Right cardiac atrium (tissue), 5 donors: Measurements from ENCODE around the gene SIRT5. TPM values are rescaled to one million over a fixed set of nuclear protein-coding genes. Genes with fewer than 3 reads are reported as not detected.

Experiments
- ATAC-seq, 2 donors: fragments of 200-7000 bp; cut with Tn5 transposase; one replicate each; pipeline versions ENCODE4 v1.8.0 to v1.9.1; 2020; ENCODE audit warnings: moderate library complexity in 2 of 2, mild to moderate bottlenecking in 1 of 2
- DNase-seq, 3 donors: peaks; one replicate each; pipeline ENCODE4 v3.0.0-alpha.2; 2020
- H3K27ac ChIP-seq: one replicate; pipeline ENCODE4 v1.5.1; 2013; ENCODE audit warnings: mild to moderate bottlenecking, low read length, control low read depth, moderate library complexity
- H3K27me3 ChIP-seq: one replicate; pipeline ENCODE4 v1.6.1; 2013; ENCODE audit not compliant: control insufficient read depth, insufficient read depth
- H3K4me1 ChIP-seq: one replicate; pipeline ENCODE4 v1.6.1; 2013; ENCODE audit warnings: low read length; ENCODE audit not compliant: control insufficient read depth, insufficient read depth
- H3K4me3 ChIP-seq: one replicate; pipeline ENCODE4 v1.5.1; 2013; ENCODE audit warnings: low read length, control low read depth
- H3K9me3 ChIP-seq: one replicate; pipeline ENCODE4 v1.6.1; 2013; ENCODE audit warnings: low read length; ENCODE audit not compliant: control insufficient read depth
- WGBS: extraction: QIAGEN DNeasy Blood & Tissue Kit; methylation state at CpG from one replicate; pipeline ENCODE4 v1.1.7; 2013; 5-methylcytosine and 5-hydroxymethylcytosine counted together
- intact Hi-C, 4 donors: fragments of 100-400 bp; cut with DNase I; formaldehyde crosslinking; loops; one replicate each; pipeline versions ENCODE4 v1.11.0 to v1.14.0; 2022 to 2023
- polyA plus RNA-seq: library from polyadenylated mRNA; stranded (reverse); fragments of 200-250 nt; gene quantifications from one replicate; pipeline ENCODE4 v1.2.3, GENCODE V29; 2013
- total RNA-seq, 4 donors: library from RNA; stranded (reverse); fragmentation: NEBNext Ultra II Directional; extraction: Animal tissue kit (Norgen Biotek cat#: 25700); gene quantifications; one replicate each; pipeline ENCODE4 v1.2.1, GENCODE V29; 2021
- donor health status: healthy with polysubstance abuse.
- donor health status: DM: no; HTN: yes; CAD: no.
- donor health status: DM: no; HTN: no; CAD: no.
- donor health status: DM: no; HTN: yes; CAD: no; lungs with severe emphysema.
- donor health status: DM: yes; HTN: yes; CAD: no.

Gene SIRT5
- total and polyA plus RNA-seq, 5 donors: 21.5 to 39.4 (median 31.8) TPM

- no peak overlapping the region for H3K27ac ChIP-seq
- ATAC-seq (no peak), DNase-seq (no peak)
- no peaks in the 10 kb centered on the region for H3K27me3 ChIP-seq
- H3K4me3 ChIP-seq: no peak overlapping the region
- intact Hi-C loops: loop anchor here in 3 of 4 donors (5.0 to 10.0 kb wide), 2 partner anchors 198 to 201 kb away; no protein-coding TSS in a partner anchor
- 87% methylated on average over 3 of the region's 3 CpGs for WGBS
- H3K4me1 ChIP-seq: peaks cover 6% of the 10 kb centered on the region
- no peaks in the 10 kb centered on the region for H3K9me3 ChIP-seq
Observed at GRCh38 chr6:13535306-13535705, 39.1 kb upstream of the SIRT5 start.

GRCh38 chr6:13536796-13537526 is 37.4 kb upstream of the SIRT5 start:
- H3K4me1 ChIP-seq: peaks cover 6% of the 10 kb centered on the region
- intact Hi-C loops: loop anchor here in 3 of 4 donors (5.0 to 10.0 kb wide), 2 partner anchors 200 to 202 kb away; no protein-coding TSS in a partner anchor
- no peak overlapping the region for H3K4me3 ChIP-seq
- DNase-seq (no peak), ATAC-seq (no peak)
- WGBS: 67% methylated on average over 4 of the region's 4 CpGs
- no peaks in the 10 kb centered on the region for H3K9me3 ChIP-seq
- H3K27ac ChIP-seq: peak overlapping the region; percentile 17
- H3K27me3 ChIP-seq: no peaks in the 10 kb centered on the region

GRCh38 chr6:13537527-13537897 is 36.9 kb upstream of the SIRT5 start:
- intact Hi-C loops: loop anchor here in 3 of 4 donors (5.0 to 10.0 kb wide), 2 partner anchors 200 to 203 kb away; no protein-coding TSS in a partner anchor
- Histone ChIP-seq H3K4me1 (peaks cover 3% of the 10 kb centered on the region), H3K4me3 (no peak overlapping the region), H3K9me3 (no peaks in the 10 kb centered on the region), H3K27ac (no peak overlapping the region), H3K27me3 (no peaks in the 10 kb centered on the region)
- ATAC-seq (peak; percentile 38 to 64), DNase-seq (no peak)
- WGBS: 65% methylated on average over 2 of the region's 2 CpGs

- Histone ChIP-seq H3K27ac (no peak overlapping the region), H3K4me3 (no peak overlapping the region), H3K4me1 (peaks cover 3% of the 10 kb centered on the region), H3K9me3 (no peaks in the 10 kb centered on the region), H3K27me3 (no peaks in the 10 kb centered on the region)
- peak; percentile 72 to 74 for ATAC-seq
- intact Hi-C loops: loop anchor here (2.0 to 10.0 kb wide), 3 partner anchors 201 to 203 kb away; no protein-coding TSS in a partner anchor
- 51% methylated on average over 2 of the region's 2 CpGs for WGBS
- DNase-seq: no peak
Observed at GRCh38 chr6:13538084-13538483, 36.3 kb upstream of the SIRT5 start.

- Histone ChIP-seq H3K27me3 (no peaks in the 10 kb centered on the region), H3K27ac (no peak overlapping the region), H3K9me3 (no peaks in the 10 kb centered on the region), H3K4me1 (peaks cover 3% of the 10 kb centered on the region), H3K4me3 (no peak overlapping the region)
- DNase-seq: no peak
- intact Hi-C loops: loop anchor here (2.0 to 10.0 kb wide), 3 partner anchors 201 to 204 kb away; no protein-coding TSS in a partner anchor
- ATAC-seq: no peak
- WGBS: 76% methylated on average over 3 of the region's 3 CpGs
Observed at GRCh38 chr6:13538600-13538999, 35.8 kb upstream of the SIRT5 start.

- no peak overlapping the region for H3K27ac ChIP-seq
- no peak for ATAC-seq
- H3K4me1 ChIP-seq: peaks cover 3% of the 10 kb centered on the region
- no peaks in the 10 kb centered on the region for H3K27me3 ChIP-seq
- H3K4me3 ChIP-seq: no peak overlapping the region
- intact Hi-C loops: loop anchor here (2.0 to 10.0 kb wide), 3 partner anchors 202 to 205 kb away; no protein-coding TSS in a partner anchor
- no peak for DNase-seq
- WGBS: 87% methylated on average over 1 of the region's 1 CpG
- H3K9me3 ChIP-seq: no peaks in the 10 kb centered on the region
Observed at GRCh38 chr6:13539572-13539971, 34.8 kb upstream of the SIRT5 start.

GRCh38 chr6:13541496-13541895 is 32.9 kb upstream of the SIRT5 start:
- Histone ChIP-seq H3K27ac (no peak overlapping the region), H3K4me1 (no peaks in the 10 kb centered on the region), H3K27me3 (no peaks in the 10 kb centered on the region), H3K9me3 (no peaks in the 10 kb centered on the region), H3K4me3 (no peak overlapping the region)
- intact Hi-C loops: no loop called here
- 98% methylated on average over 35 of the region's 35 CpGs for WGBS
- DNase-seq (peak in 1 of 3 donors; percentile 55), ATAC-seq (no peak)

- no peaks in the 10 kb centered on the region for H3K27me3 ChIP-seq
- no peak overlapping the region for H3K27ac ChIP-seq
- no peaks in the 10 kb centered on the region for H3K9me3 ChIP-seq
- no peaks in the 10 kb centered on the region for H3K4me1 ChIP-seq
- no peak for DNase-seq
- intact Hi-C loops: no loop called here
- no peak overlapping the region for H3K4me3 ChIP-seq
- no peak for ATAC-seq
- WGBS: 87% methylated on average over 11 of the region's 11 CpGs
Observed at GRCh38 chr6:13544454-13545186, 29.8 kb upstream of the SIRT5 start.

- DNase-seq (no peak), ATAC-seq (no peak)
- intact Hi-C loops: no loop called here
- no peak overlapping the region for H3K27ac ChIP-seq
- no peak overlapping the region for H3K4me3 ChIP-seq
- H3K9me3 ChIP-seq: no peaks in the 10 kb centered on the region
- H3K27me3 ChIP-seq: no peaks in the 10 kb centered on the region
- H3K4me1 ChIP-seq: no peaks in the 10 kb centered on the region
Observed at GRCh38 chr6:13545885-13546284, 28.5 kb upstream of the SIRT5 start.

- ATAC-seq: no peak
- H3K9me3 ChIP-seq: no peaks in the 10 kb centered on the region
- no peaks in the 10 kb centered on the region for H3K4me1 ChIP-seq
- H3K4me3 ChIP-seq: no peak overlapping the region
- intact Hi-C loops: no loop called here
- DNase-seq: no peak
- no peak overlapping the region for H3K27ac ChIP-seq
- WGBS: 71% methylated on average over 4 of the region's 4 CpGs
- H3K27me3 ChIP-seq: no peaks in the 10 kb centered on the region
Observed at GRCh38 chr6:13548500-13549210, 25.7 kb upstream of the SIRT5 start.

- Histone ChIP-seq H3K27ac (no peak overlapping the region), H3K4me3 (no peak overlapping the region), H3K4me1 (peaks cover 3% of the 10 kb centered on the region), H3K27me3 (no peaks in the 10 kb centered on the region), H3K9me3 (no peaks in the 10 kb centered on the region)
- DNase-seq (no peak), ATAC-seq (no peak)
- intact Hi-C loops: no loop called here
Observed at GRCh38 chr6:13550656-13551055, 23.7 kb upstream of the SIRT5 start.
